Right lobe of liver (tissue), 6 donors: Measurements from ENCODE around the gene NAP1L5. TPM values are rescaled to one million over a fixed set of nuclear protein-coding genes. Genes with fewer than 3 reads are reported as not detected.

Source experiments
- ATAC-seq, 4 donors: fragments of 200-7000 bp; cut with Tn5 transposase; one replicate each; pipeline ENCODE4 v1.9.1; 2020; ENCODE audit warnings: mild to moderate bottlenecking in 4 of 4, moderate library complexity in 4 of 4
- DNase-seq, 3 donors: peaks; one replicate each; pipeline ENCODE4 v3.0.0-alpha.2; 2020
- H3K27ac ChIP-seq, 3 donors: fragments of 200-600 bp; one replicate each; pipeline ENCODE4 v1.8.0; 2022
- H3K27me3 ChIP-seq, 2 donors: fragments of 200-600 bp; one replicate each; pipeline ENCODE4 v1.8.0; 2022
- H3K36me3 ChIP-seq, 4 donors: fragments of 200-600 bp; sonication (generic) in 1 of 4; one replicate each; pipeline versions ENCODE4 v1.5.1 to v1.8.0; 2017 to 2022; ENCODE audit warnings: control low read depth in 1 of 4
- H3K4me1 ChIP-seq, 4 donors: fragments of 200-600 bp; sonication (generic) in 1 of 4; one replicate each; pipeline versions ENCODE4 v1.5.1 to v1.8.0; 2017 to 2022; ENCODE audit warnings: control low read depth in 1 of 4
- H3K4me3 ChIP-seq, 3 donors: fragments of 200-600 bp; one replicate each; pipeline ENCODE4 v1.8.0; 2022
- H3K9me3 ChIP-seq, 4 donors: fragments of 200-600 bp; sonication (generic) in 1 of 4; one replicate each; pipeline versions ENCODE4 v1.5.1 to v1.8.0; 2017 to 2022; ENCODE audit warnings: control low read depth in 1 of 4
- CTCF ChIP-seq, 4 donors: fragments of 200-600 bp in 3 of 4; fragments of 450-650 bp in 1 of 4; IDR thresholded peaks; one replicate each; pipeline versions ENCODE4 v1.5.1 to v1.8.0; 2016 to 2022; ENCODE audit warnings: antibody characterized with exemption in 4 of 4, mild to moderate bottlenecking in 2 of 4
- POLR2A ChIP-seq: fragments of 450-650 bp; IDR thresholded peaks from one replicate; pipeline ENCODE4 v1.6.1; 2017; ENCODE audit warnings: antibody characterized with exemption, mild to moderate bottlenecking
- WGBS: methylation state at CpG from one replicate; pipeline ENCODE4 v1.1.6; 2018; ENCODE audit warnings: low coverage, low lambda C conversion rate; ENCODE audit not compliant: insufficient coverage; ENCODE audit errors: missing lambda C conversion rate; 5-methylcytosine and 5-hydroxymethylcytosine counted together
- intact Hi-C, 2 donors: fragments of 100-400 bp; cut with DNase I; formaldehyde crosslinking; loops; one replicate each; pipeline versions ENCODE4 v1.11.2 to v1.14.1; 2022
- total RNA-seq, 6 experiments: library from RNA; depleted of rRNA in 2 of 6; stranded (reverse); fragments of >200 nt in 2 of 6; fragmentation: NEBNext Ultra II Directional in 3 of 6; extraction: Animal tissue kit (Norgen Biotek cat#: 25700) in 3 of 6; gene quantifications; one replicate each; pipeline versions ENCODE4 v1.1.0 to v1.2.4, GENCODE V29; 2016 to 2023
- donor health status: DM: no; HTN: yes; CAD: no.
- donor health status: DM: no; HTN: no; CAD: no.
- donor health status: DM: no; HTN: no; CAD: no.
- donor health status: DM: no; HTN: yes; CAD: no.
- donor health status: DM: no; HTN: yes; CAD: no.

Gene NAP1L5
- total RNA-seq, 6 experiments from 2014 or later, result 1.8 to 5.7 (median 3.0) TPM

GRCh38 chr4:88702782-88703181 is 5.2 kb upstream of the NAP1L5 start:
- intact Hi-C loops, result loop anchor here in 1 of 2 donors (10.0 kb wide), 1 partner anchor 322 kb away; no protein-coding TSS in a partner anchor
- Histone ChIP-seq H3K9me3 (no peaks in the 10 kb centered on the region), H3K4me3 (no peak overlapping the region), H3K36me3 (peaks cover 0 to 11% (median 0%) of the 10 kb centered on the region in 4 donors), H3K27me3 (no peaks in the 10 kb centered on the region), H3K27ac (no peak overlapping the region), H3K4me1 (peaks cover 0 to 13% (median 0%) of the 10 kb centered on the region in 4 donors)
- TF ChIP-seq CTCF (IDR thresholded peaks at IDR 0.05) (no peak), POLR2A (no peak)
- DNase-seq (no peak), ATAC-seq (no peak)
- WGBS, result 92% methylated on average over 2 of the region's 2 CpGs

GRCh38 chr4:88698519-88698918 is 890 bp upstream of the NAP1L5 start:
- Histone ChIP-seq H3K4me3 (no peak overlapping the region), H3K9me3 (no peaks in the 10 kb centered on the region), H3K27ac (no peak overlapping the region), H3K4me1 (no peaks in the 10 kb centered on the region), H3K27me3 (no peaks in the 10 kb centered on the region), H3K36me3 (no peaks in the 10 kb centered on the region)
- 95% methylated on average over 7 of the region's 7 CpGs for WGBS
- no peak for ATAC-seq
- intact Hi-C loops, result no loop called here
- no peak for DNase-seq
- no peak for TF ChIP-seq CTCF (IDR thresholded peaks at IDR 0.05)
- TF ChIP-seq POLR2A, result no peak

GRCh38 chr4:88697141-88697540 is 488 bp downstream of the NAP1L5 start:
- H3K27ac ChIP-seq, result peak overlapping the region in 2 of 3 donors; percentile 30 to 64

GRCh38 chr4:88696630-88697029 is 999 bp downstream of the NAP1L5 start:
- intact Hi-C loops, result no loop called here
- H3K4me3 ChIP-seq, result peak overlapping the region in 1 of 3 donors; percentile 66
- H3K9me3 ChIP-seq, result no peaks in the 10 kb centered on the region
- no peaks in the 10 kb centered on the region for H3K4me1 ChIP-seq
- TF ChIP-seq CTCF (IDR thresholded peaks at IDR 0.05), result no peak
- no peak for TF ChIP-seq POLR2A
- H3K27ac ChIP-seq, result no peak overlapping the region
- DNase-seq (no peak), ATAC-seq (no peak)
- no peaks in the 10 kb centered on the region for H3K36me3 ChIP-seq
- no peaks in the 10 kb centered on the region for H3K27me3 ChIP-seq
- 61% methylated on average over 7 of the region's 7 CpGs for WGBS

More at GRCh38 chr4:88697141-88697540, 488 bp downstream of the NAP1L5 start:
- ATAC-seq (peak; percentile 15 to 32 (median 26)), DNase-seq (no peak)
- 30% methylated on average over 18 of the region's 18 CpGs for WGBS
- Histone ChIP-seq H3K9me3 (no peaks in the 10 kb centered on the region), H3K4me1 (no peaks in the 10 kb centered on the region), H3K36me3 (no peaks in the 10 kb centered on the region), H3K27me3 (no peaks in the 10 kb centered on the region), H3K4me3 (peak overlapping the region; percentile 50 to 66 (median 55))
- intact Hi-C loops, result no loop called here
- no peak for TF ChIP-seq CTCF (IDR thresholded peaks at IDR 0.05)
- no peak for TF ChIP-seq POLR2A

- Histone ChIP-seq H3K27ac (no peak overlapping the region), H3K4me3 (no peak overlapping the region), H3K36me3 (no peaks in the 10 kb centered on the region), H3K27me3 (no peaks in the 10 kb centered on the region), H3K9me3 (no peaks in the 10 kb centered on the region), H3K4me1 (no peaks in the 10 kb centered on the region)
- DNase-seq (no peak), ATAC-seq (peak in 2 of 4 donors; percentile 40 to 49)
- intact Hi-C loops, result no loop called here
- no peak for TF ChIP-seq POLR2A
- TF ChIP-seq CTCF (IDR thresholded peaks at IDR 0.05), result no peak
- 67% methylated on average over 3 of the region's 3 CpGs for WGBS
These were observed 3.8 kb downstream of the NAP1L5 start for GRCh38 chr4:88693792-88694191.
